NCI-H82 treated with DMSO at 0.1 percent for 48 hours (cell line): ENCODE data around the gene EARS2.
"Not testable (repeated sequence)": the region's sequence is repeated elsewhere in the genome, so short reads cannot be mapped to it uniquely, and the experiment has no call there.

Experiments
- DNase-seq: peaks from one replicate; lab custom pipeline; 2025; ENCODE audit not compliant: unreplicated experiment; lab: John Stamatoyannopoulos, UW

The EARS2 gene

GRCh38 chr16:23556881-23557778 lies at the start of gene EARS2, which contains the start of gene UBFD1:
EARS2 (minus strand) TSS chr16:23557350; CDS start chr16:23557343, 7 bp downstream.
UBFD1 (plus strand) TSS chr16:23557727; CDS start chr16:23557743, 16 bp downstream.
- DNase-seq, result peak; percentile 97

DNA sequence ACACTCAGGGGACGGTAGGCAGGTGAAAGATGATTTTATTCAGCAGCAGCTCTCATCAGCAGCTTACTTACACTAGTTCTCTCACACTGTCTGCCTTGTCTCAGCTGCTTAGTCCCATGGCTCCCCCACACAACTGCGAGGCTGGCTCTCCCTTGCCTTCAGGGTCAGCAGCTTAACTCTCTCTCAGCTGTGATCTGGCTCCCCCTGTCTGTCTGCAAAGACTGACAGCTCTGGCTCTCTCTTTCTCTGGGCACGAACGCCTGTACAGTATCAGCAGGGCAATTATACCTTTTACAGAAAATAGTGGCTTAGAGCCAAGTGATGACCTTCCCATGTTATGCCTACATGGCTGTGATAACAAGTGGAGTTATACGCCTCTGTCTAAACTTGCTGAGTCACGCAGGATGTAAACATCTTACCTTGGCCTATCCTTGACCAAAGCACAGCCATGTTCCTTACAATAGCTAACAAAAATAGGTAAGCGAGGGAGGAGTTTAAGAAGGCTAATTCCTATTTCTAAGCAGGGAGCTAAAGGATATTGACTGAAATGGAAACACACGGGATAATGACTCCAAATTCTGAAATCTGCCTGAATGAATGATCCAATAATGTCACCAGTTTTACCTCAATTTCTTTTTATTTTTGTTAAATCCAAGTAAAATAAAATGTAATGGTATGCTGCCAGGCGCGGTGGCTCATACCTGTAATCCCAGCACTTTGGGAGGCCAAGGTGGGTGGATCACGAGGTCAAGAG lies 40.0 kb upstream of the EARS2 start:
- DNase-seq, result peak; percentile 58

GRCh38 chr16:23595951-23596720 lies 39.0 kb upstream of the EARS2 start, which contains the start of gene NDUFAB1:
NDUFAB1 (minus strand) TSS chr16:23596316; CDS start chr16:23596290, 26 bp downstream.
- peak; percentile 53 for DNase-seq

DNA sequence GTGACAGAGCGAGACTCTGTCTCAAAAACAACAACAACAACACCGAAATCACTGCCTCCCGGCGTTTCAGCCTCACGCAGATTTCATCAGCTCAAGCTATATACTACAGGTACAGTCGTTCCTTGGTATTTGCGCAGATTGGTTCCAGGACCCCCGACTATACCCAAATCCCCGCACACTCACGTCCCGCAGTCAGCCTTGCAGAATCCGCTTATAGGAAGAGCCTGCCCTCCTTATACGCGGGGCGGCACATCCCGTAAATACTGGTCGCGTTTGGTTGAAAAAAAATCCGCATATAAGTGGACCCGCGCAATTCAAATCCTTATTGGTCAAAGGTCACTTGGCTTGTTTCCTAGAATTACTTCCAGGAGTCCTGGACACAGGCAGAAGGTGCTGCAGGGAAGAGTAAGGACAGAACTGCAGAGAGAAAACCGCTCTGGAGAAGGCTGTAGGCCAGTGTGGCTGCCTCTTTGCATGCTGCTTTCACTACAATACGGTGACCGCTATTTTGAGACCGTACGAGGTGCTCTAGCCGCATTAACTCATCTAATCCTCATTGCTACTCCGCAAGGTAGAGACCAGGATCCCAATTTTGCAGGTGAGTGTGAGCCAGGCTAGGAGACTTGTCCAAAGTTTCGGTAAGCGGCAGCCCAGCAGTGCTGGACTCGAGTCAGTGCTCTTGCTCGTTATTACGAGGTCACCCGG lies 38.2 kb upstream of the EARS2 start:
- no peak for DNase-seq

- DNase-seq, result no peak
Measured at GRCh38 chr16:23594186-23594585, 37.0 kb upstream of the EARS2 start.

DNA sequence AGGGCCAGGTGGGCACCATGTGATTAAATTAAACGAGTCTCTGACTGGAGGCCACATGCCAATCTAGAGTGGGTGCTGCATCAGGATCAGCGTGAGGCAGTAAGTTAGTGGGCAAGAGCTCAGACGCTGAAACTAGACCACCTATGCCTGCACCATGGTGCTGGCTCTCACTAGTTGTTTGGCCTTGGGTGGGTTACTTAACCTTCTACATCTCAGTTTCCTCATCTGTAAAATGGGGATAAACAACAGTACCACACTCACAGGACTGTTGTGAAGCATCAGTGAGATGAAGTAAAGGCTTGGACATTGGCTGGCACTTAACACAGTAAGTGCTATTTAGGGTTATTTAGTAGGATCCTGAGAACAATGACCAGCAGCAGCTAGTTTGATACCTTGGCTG lies 33.0 kb upstream of the EARS2 start:
- no peak for DNase-seq

GRCh38 chr16:23587726-23588125 lies 30.6 kb upstream of the EARS2 start:
- DNase-seq, result no peak

- DNase-seq, result no peak
Measured at GRCh38 chr16:23584186-23585076, 27.3 kb upstream of the EARS2 start.

DNA sequence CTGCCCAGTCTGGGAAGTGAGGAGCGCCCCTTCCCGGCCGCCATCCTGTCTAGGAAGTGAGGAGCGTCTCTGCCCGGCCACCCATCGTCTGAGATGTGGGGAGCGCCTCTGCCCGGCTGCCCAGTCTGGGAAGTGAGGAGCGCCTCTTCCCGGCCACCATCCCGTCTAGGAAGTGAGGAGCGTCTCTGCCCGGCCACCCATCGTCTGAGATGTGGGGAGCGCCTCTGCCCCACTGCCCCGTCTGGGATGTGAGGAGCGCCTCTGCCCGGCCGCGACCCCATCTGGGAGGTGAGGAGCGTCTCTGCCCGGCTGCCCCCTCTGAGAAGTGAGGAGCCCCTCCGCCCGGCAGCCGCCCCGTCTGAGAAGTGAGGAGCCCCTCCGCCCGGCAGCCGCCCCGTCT lies 26.1 kb upstream of the EARS2 start:
- not testable (repeated sequence) for DNase-seq

GRCh38 chr16:23581764-23582163 lies 24.6 kb upstream of the EARS2 start:
- no peak for DNase-seq

DNA sequence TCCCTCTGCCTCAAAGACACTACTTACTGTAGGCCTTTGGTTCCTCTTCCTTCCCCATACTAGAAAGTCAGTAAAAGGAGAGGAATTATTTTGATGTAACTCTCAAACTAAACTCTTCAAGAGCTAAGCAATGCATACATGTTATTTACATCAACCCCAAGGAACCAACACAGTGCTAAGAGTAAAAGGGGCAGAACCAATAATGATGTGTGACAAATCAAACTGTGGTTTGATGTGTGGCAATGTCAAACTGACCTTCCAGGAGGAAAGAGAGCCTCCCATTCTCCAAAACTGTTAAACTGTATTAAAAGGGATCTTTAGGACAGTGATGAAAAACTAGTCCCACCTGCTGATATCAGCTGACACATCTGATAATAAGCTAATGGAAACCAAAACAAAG lies 23.2 kb upstream of the EARS2 start:
- DNase-seq, result no peak

DNA sequence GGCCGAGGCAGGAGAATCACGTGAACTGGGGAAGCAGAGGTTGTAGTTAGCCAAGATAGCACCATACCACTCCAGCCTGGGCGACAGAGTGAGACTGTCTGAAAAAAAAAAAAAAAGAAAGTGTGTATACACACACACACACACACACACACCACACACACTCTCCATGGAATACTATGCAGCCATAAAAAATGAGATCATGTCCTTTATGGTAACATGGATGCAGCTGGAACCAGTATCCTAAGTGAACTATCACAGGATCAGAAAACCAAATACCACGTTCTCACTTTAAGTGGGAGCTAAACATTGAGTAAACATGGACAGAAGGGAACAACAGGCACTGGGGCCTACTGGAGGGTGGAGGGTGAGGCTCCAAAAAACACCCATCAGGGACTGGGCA lies 22.2 kb upstream of the EARS2 start:
- no peak for DNase-seq

GRCh38 chr16:23578101-23578830 lies 21.1 kb upstream of the EARS2 start:
- no peak for DNase-seq

DNA sequence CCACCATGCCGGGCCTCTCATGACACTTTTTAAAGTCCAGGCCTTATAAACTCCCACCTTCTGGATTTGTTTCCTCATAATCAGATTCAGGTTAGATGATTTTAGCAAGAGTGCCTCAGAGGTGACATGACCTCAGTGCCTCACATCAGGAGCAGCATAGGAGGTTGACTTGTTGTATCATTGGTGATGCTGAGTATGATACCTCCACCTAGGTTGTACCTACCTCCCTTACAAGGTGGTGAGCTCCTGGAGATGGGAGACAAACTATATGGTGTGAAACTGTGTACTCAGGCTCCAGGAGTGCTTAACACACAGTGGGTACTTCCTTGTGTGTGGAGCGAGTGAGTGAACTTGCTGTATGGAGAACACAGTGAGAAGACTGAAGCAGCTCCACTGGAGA lies 20.3 kb upstream of the EARS2 start:
- no peak for DNase-seq

GRCh38 chr16:23575834-23576233 lies 18.7 kb upstream of the EARS2 start:
- no peak for DNase-seq

GRCh38 chr16:23573817-23574216 lies 16.7 kb upstream of the EARS2 start:
- DNase-seq, result no peak

GRCh38 chr16:23572394-23572793 lies 15.2 kb upstream of the EARS2 start:
- no peak for DNase-seq

GRCh38 chr16:23571895-23572294 lies 14.7 kb upstream of the EARS2 start:
- no peak for DNase-seq
